PC-9 (cell line): ENCODE measurements around the gene CLIP1. TPM values are rescaled to one million over a fixed set of nuclear protein-coding genes. Genes with fewer than 3 reads are reported as not detected.
"Not testable (repeated sequence)": the region's sequence is repeated elsewhere in the genome, so short reads cannot be mapped to it uniquely, and the experiment has no call there.

Experiments used
- BruUV-seq: library from RNA; stranded (reverse); fragments of 400-500 nt; replicated peaks from 2 replicates; lab custom pipeline; 2021; lab: Mats Ljungman, UMichigan
- CTCF ChIA-PET: fragments of 300-600 bp; sonication (Branson Sonifier 250); formaldehyde crosslinking; loops from one replicate; lab custom pipeline; 2022; ENCODE audit warnings: antibody characterized with exemption; lab: Charles Lee
- POLR2A ChIA-PET: fragments of 300-600 bp; sonication (Branson Sonifier 250); formaldehyde crosslinking; loops from one replicate; lab custom pipeline; 2022; ENCODE audit warnings: antibody characterized with exemption; ENCODE audit not compliant: unreplicated experiment; lab: Charles Lee
- DNase-seq, 2 experiments: peaks; one replicate each; pipeline versions ENCODE4 v3.0.0 to v3.0.0-alpha.2; 2015 to 2022; ENCODE audit warnings: mixed read lengths in 1 of 2
- H2AFZ ChIP-seq: fragments of 200-600 bp; sonication (generic); 2 replicates; pipeline ENCODE4 v1.8.1; 2017; ENCODE audit warnings: antibody characterized with exemption
- H3F3A ChIP-seq: fragments of 200-600 bp; sonication (generic); 2 replicates; pipeline ENCODE4 v1.8.1; 2017; ENCODE audit warnings: antibody characterized with exemption, mild to moderate bottlenecking, low read depth; ENCODE audit not compliant: insufficient read depth
- H3K27ac ChIP-seq: fragments of 200-600 bp; sonication (generic); 2 replicates; pipeline ENCODE4 v1.6.1; 2016; ENCODE audit warnings: mixed run types
- H3K27me3 ChIP-seq: fragments of 200-600 bp; sonication (generic); 2 replicates; pipeline ENCODE4 v1.6.1; 2016; ENCODE audit warnings: low read depth, mixed run types; ENCODE audit not compliant: insufficient read depth
- H3K36me3 ChIP-seq: fragments of 200-600 bp; sonication (generic); 2 replicates; pipeline ENCODE4 v1.6.1; 2016; ENCODE audit warnings: low read depth, mixed run types
- H3K4me1 ChIP-seq: fragments of 200-600 bp; sonication (generic); replicated peaks from 2 replicates; pipeline ENCODE4 v1.6.1; 2016; ENCODE audit warnings: mixed run types; ENCODE audit not compliant: insufficient read depth
- H3K4me2 ChIP-seq: fragments of 200-600 bp; sonication (generic); 2 replicates; pipeline ENCODE4 v1.6.1; 2017; ENCODE audit warnings: mixed run types
- H3K4me3 ChIP-seq: fragments of 200-600 bp; sonication (generic); 2 replicates; pipeline ENCODE4 v1.6.1; 2016; ENCODE audit warnings: mixed run types
- H3K79me2 ChIP-seq: fragments of 200-600 bp; sonication (generic); 2 replicates; pipeline ENCODE4 v1.6.1; 2017; ENCODE audit warnings: low read depth, mixed run types
- H3K9me2 ChIP-seq: fragments of 200-600 bp; sonication (generic); 2 replicates; pipeline ENCODE4 v1.8.1; 2017; ENCODE audit warnings: mild to moderate bottlenecking; ENCODE audit not compliant: insufficient read depth
- H3K9me3 ChIP-seq: fragments of 200-600 bp; sonication (generic); 2 replicates; pipeline ENCODE4 v1.8.1; 2016; ENCODE audit warnings: low read depth; ENCODE audit not compliant: insufficient read depth
- H4K20me1 ChIP-seq: fragments of 200-600 bp; sonication (generic); 2 replicates; pipeline ENCODE4 v1.8.1; 2017; ENCODE audit not compliant: insufficient read depth
- EZH2 ChIP-seq: fragments of 200-600 bp; sonication (generic); IDR thresholded peaks from 2 replicates; pipeline ENCODE4 v1.8.0; 2017; ENCODE audit warnings: antibody characterized with exemption, low read depth
- intact Hi-C: fragments of 100-400 bp; cut with micrococcal nuclease; formaldehyde crosslinking; loops from one replicate; pipeline ENCODE4 v1.10.0; 2022; ENCODE audit not compliant: unreplicated experiment
- total RNA-seq: library from RNA; stranded (reverse); gene quantifications from 2 replicates; pipeline ENCODE4 v1.2.3, GENCODE V29; 2021
- TF ChIP-seq, protein P1 (sequence below): fragments of 200-600 bp; sonication (generic); conservative IDR thresholded peaks from 2 replicates; pipeline ENCODE4 v1.6.1; 2017; ENCODE audit warnings: mixed run types, antibody characterized with exemption, mild to moderate bottlenecking, moderate library complexity

Gene CLIP1
- total RNA-seq, 1 experiment from 2014 or later: 86.9 TPM

DNA sequence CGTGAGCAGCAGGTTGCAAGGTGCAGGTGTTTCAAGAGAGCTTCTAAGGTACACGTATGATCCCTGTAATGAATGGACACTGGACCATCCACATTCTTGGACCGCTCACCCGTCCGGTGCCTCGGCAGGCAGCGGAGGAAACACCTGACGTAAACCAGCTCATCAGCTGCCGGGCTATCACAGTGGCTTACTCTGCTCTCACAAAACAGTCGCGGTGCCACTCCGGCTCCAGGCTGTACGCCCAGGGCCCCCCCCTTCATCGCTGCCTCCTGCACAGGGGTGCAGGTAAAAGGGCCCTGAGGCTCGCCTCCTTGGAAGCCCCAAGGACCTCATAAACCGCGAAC is 156.6 kb downstream of the CLIP1 start:
- Histone ChIP-seq H3K36me3 (no peaks in the 10 kb centered on the region), H3K4me2 (peak overlapping the region; percentile 92), H4K20me1 (no peaks in the 10 kb centered on the region), H3F3A (peaks cover 24% of the 10 kb centered on the region), H2AFZ (peak overlapping the region; percentile 100), H3K27me3 (no peaks in the 10 kb centered on the region), H3K79me2 (peaks cover 16% of the 10 kb centered on the region), H3K9me3 (no peaks in the 10 kb centered on the region), H3K27ac (peak overlapping the region; percentile 80), H3K4me3 (peak overlapping the region; percentile 93), H3K9me2 (no peaks in the 10 kb centered on the region), H3K4me1 (peaks cover 3% of the 10 kb centered on the region; the same call in 1 of the 2 replicates)
- POLR2A ChIA-PET: interaction anchor here (0.5 to 0.7 kb wide), 2 partner anchors 23 to 463 kb away, joined by 4 to 7 read pairs; no protein-coding TSS in a partner anchor
- TF ChIP-seq, protein P1, sequence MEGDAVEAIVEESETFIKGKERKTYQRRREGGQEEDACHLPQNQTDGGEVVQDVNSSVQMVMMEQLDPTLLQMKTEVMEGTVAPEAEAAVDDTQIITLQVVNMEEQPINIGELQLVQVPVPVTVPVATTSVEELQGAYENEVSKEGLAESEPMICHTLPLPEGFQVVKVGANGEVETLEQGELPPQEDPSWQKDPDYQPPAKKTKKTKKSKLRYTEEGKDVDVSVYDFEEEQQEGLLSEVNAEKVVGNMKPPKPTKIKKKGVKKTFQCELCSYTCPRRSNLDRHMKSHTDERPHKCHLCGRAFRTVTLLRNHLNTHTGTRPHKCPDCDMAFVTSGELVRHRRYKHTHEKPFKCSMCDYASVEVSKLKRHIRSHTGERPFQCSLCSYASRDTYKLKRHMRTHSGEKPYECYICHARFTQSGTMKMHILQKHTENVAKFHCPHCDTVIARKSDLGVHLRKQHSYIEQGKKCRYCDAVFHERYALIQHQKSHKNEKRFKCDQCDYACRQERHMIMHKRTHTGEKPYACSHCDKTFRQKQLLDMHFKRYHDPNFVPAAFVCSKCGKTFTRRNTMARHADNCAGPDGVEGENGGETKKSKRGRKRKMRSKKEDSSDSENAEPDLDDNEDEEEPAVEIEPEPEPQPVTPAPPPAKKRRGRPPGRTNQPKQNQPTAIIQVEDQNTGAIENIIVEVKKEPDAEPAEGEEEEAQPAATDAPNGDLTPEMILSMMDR: no peak
- no peak for TF ChIP-seq EZH2
- intact Hi-C loops: loop anchor here (1.0 to 5.0 kb wide), 4 partner anchors 40 to 684 kb away; partner anchors contain the start of genes DIABLO and KDM2B
- TSS peak; percentile 54 for BruUV-seq
- CTCF ChIA-PET: no interaction called here
- peak in 1 of 2 experiments; percentile 39 for DNase-seq

DNA sequence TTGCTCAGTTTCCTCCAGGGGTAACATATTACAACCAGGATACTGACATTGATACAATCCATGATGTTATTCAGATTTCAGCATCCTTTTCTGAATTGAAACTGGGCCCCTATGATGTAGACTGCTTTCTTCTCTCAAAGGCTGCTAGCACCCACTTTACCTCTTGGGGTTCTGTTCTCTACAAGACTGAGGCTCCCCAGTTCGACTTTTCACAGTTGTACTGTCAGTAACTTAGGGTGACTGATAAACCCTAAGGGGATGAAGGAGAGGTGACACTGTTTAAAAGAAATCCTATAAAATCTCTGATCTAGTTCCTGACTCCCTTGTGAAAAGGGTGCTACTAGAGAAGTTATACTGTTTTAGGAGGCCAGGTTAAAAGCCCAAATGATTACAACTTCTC is 157.0 kb downstream of the CLIP1 start:
- BruUV-seq: no TSS peak
- H3K79me2 ChIP-seq: peaks cover 16% of the 10 kb centered on the region
- no peaks in the 10 kb centered on the region for H3K9me3 ChIP-seq
- ChIA-PET POLR2A (interaction anchor here (0.5 to 0.7 kb wide), 2 partner anchors 23 to 463 kb away, joined by 4 to 7 read pairs; no protein-coding TSS in a partner anchor), CTCF (no interaction called here)
- H3K9me2 ChIP-seq: no peaks in the 10 kb centered on the region
- peak overlapping the region; percentile 92 for H3K4me2 ChIP-seq
- no peaks in the 10 kb centered on the region for H3K27me3 ChIP-seq
- peak overlapping the region; percentile 100 for H2AFZ ChIP-seq
- H3F3A ChIP-seq: peaks cover 24% of the 10 kb centered on the region
- H3K4me1 ChIP-seq: peaks cover 3% of the 10 kb centered on the region; the same call in 1 of the 2 replicates
- no peak for DNase-seq
- no peaks in the 10 kb centered on the region for H4K20me1 ChIP-seq
- peak overlapping the region; percentile 80 for H3K27ac ChIP-seq
- TF ChIP-seq, protein P1: no peak
- TF ChIP-seq EZH2: no peak
- no peaks in the 10 kb centered on the region for H3K36me3 ChIP-seq
- peak overlapping the region; percentile 93 for H3K4me3 ChIP-seq
- intact Hi-C loops: loop anchor here (5.0 kb wide), 2 partner anchors 213 to 683 kb away; partner anchors contain the start of gene KDM2B

DNA sequence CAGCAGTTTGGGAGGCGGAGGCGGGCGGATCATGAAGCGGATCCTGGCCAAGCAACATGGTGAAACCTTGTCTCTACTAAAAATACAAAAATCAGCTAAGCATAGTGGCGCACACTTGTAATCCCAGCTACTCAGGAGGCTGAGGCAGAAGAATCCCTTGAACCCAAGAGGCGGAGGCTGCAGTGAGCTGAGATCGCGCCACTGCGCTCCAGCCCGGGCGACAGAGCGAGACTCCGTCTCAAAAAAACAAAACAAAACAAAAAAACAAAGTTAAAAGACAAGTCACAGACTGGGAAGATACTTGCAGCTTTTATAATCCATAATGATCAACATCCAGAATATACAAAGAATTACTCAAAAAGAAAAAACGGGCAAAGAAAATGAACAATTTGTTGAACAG is 161.7 kb downstream of the CLIP1 start:
- H3K9me2 ChIP-seq, H3F3A ChIP-seq, intact Hi-C loops, H3K27ac ChIP-seq, H4K20me1 ChIP-seq, H3K4me3 ChIP-seq, BruUV-seq, DNase-seq, POLR2A ChIA-PET, H3K27me3 ChIP-seq, H3K4me2 ChIP-seq, H2AFZ ChIP-seq, H3K9me3 ChIP-seq, CTCF ChIA-PET, H3K4me1 ChIP-seq, H3K36me3 ChIP-seq: not testable (repeated sequence)
- H3K79me2 ChIP-seq: peaks cover 13% of the 10 kb centered on the region

DNA sequence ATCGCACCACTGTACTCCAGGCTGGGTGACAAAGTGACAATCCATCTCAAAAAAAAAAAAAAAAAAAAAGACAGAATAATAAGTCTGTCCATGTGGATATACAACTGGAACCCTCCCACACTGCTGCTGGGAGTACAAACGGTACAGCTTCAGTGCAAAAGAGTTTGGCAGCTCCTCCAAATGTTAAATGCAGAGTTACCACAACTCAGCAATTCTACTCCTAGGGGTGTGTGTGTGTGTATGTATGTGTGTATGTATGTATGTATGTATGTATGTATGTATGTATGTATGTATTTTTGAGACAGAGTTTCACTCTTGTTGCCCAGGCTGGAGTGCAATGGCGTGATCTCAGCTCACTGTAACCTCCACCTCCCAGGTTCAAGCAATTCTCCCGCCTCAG is 163.5 kb downstream of the CLIP1 start:
- H3K27me3 ChIP-seq, H3K36me3 ChIP-seq, H3K9me2 ChIP-seq, H3K9me3 ChIP-seq, POLR2A ChIA-PET, DNase-seq, intact Hi-C loops, BruUV-seq, H3K4me3 ChIP-seq, H3K27ac ChIP-seq, H3F3A ChIP-seq, H4K20me1 ChIP-seq, H3K4me2 ChIP-seq, H3K4me1 ChIP-seq, H3K79me2 ChIP-seq, H2AFZ ChIP-seq, CTCF ChIA-PET: not testable (repeated sequence)

DNA sequence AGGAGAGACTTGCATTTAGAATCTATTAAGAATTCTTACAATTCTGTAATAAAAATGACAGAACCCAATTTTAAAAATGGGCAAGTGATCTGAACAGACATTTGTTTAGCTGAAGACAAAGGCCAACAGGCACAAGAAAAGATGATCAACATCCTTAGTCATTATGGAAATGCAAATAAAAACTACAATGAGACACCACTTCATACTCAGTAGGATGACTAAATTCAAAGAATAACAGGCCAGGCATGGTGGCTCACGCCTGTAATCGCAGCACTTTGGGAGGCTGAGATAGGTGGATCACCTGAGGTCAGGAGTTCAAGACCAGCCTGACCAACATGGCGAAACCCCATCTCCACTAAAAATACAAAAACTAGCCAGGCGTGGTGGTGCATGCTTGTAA is 164.0 kb downstream of the CLIP1 start:
- CTCF ChIA-PET, H2AFZ ChIP-seq, H3F3A ChIP-seq, H4K20me1 ChIP-seq, H3K9me3 ChIP-seq, H3K4me1 ChIP-seq, H3K36me3 ChIP-seq, H3K79me2 ChIP-seq, DNase-seq, H3K27ac ChIP-seq, H3K9me2 ChIP-seq, H3K4me2 ChIP-seq, BruUV-seq, intact Hi-C loops, H3K4me3 ChIP-seq, H3K27me3 ChIP-seq: not testable (repeated sequence)
- POLR2A ChIA-PET: interaction anchor here (0.8 kb wide), 1 partner anchor 82 kb away, joined by 6 read pairs; no protein-coding TSS in a partner anchor
